Spinal cord (tissue), 10 donors: ENCODE results near the gene TBC1D22A. TPM values are rescaled to one million over a fixed set of nuclear protein-coding genes. Genes with fewer than 3 reads are reported as not detected.
A peak's percentile ranks its signal among the peaks of the same experiment; 100 is the strongest.

Experiments used
- DNase-seq, 6 donors: peaks; one replicate each; pipeline versions ENCODE4 v3.0.0 to v3.0.0-alpha.2; 2013 to 2015; ENCODE audit warnings: low spot score in 6 of 6, low read depth in 4 of 6
- H3K27ac ChIP-seq: one replicate; pipeline ENCODE4 v1.5.1; 2013; ENCODE audit warnings: low read depth, low read length, control low read depth
- H3K27me3 ChIP-seq: one replicate; pipeline ENCODE4 v1.6.1; 2013; ENCODE audit warnings: low read length; ENCODE audit not compliant: control insufficient read depth, insufficient read depth
- H3K36me3 ChIP-seq: one replicate; pipeline ENCODE4 v1.6.1; 2013; ENCODE audit warnings: low read length; ENCODE audit not compliant: control insufficient read depth, insufficient read depth
- H3K4me1 ChIP-seq: one replicate; pipeline ENCODE4 v1.6.1; 2013; ENCODE audit warnings: low read length; ENCODE audit not compliant: control insufficient read depth, insufficient read depth
- H3K4me3 ChIP-seq: one replicate; pipeline ENCODE4 v1.5.1; 2013; ENCODE audit warnings: low read depth, low read length, control low read depth
- H3K9me3 ChIP-seq: one replicate; pipeline ENCODE4 v1.6.1; 2013; ENCODE audit warnings: low read length; ENCODE audit not compliant: control insufficient read depth, insufficient read depth
- WGBS: methylation state at CpG from one replicate; pipeline ENCODE4 v1.1.5; 2013; ENCODE audit warnings: missing lambda C conversion rate; ENCODE audit not compliant: insufficient coverage; 5-methylcytosine and 5-hydroxymethylcytosine counted together
- polyA plus RNA-seq, 2 donors: library from polyadenylated mRNA; unstranded; fragments of 120-200 nt; gene quantifications; one replicate each; pipeline ENCODE4 v1.2.1, GENCODE V29; 2013; ENCODE audit not compliant: insufficient read length in 2 of 2
- total RNA-seq, 2 donors: library from RNA; depleted of rRNA in 1 of 2; stranded (reverse); fragments of 120-200 nt in 1 of 2; fragments of >200 nt in 1 of 2; gene quantifications; one replicate each; pipeline versions ENCODE4 v1.2.3 to v1.2.4, GENCODE V29; 2013 to 2014
- donor health status: healthy.

Gene TBC1D22A
- total and polyA plus RNA-seq, 4 donors, result 7.1 to 14.6 (median 10.8) TPM

- WGBS, result 75% methylated on average over 10 of the region's 12 CpGs
- Histone ChIP-seq H3K36me3 (peaks cover 12% of the 10 kb centered on the region), H3K4me1 (peaks cover 2% of the 10 kb centered on the region), H3K9me3 (no peaks in the 10 kb centered on the region), H3K4me3 (no peak overlapping the region), H3K27me3 (no peaks in the 10 kb centered on the region), H3K27ac (no peak overlapping the region)
- DNase-seq, result peak in 1 of 6 donors; percentile 68
Observed at GRCh38 chr22:46883092-46883910, 120.9 kb downstream of the TBC1D22A start.

- Histone ChIP-seq H3K27me3 (no peaks in the 10 kb centered on the region), H3K27ac (no peak overlapping the region), H3K9me3 (no peaks in the 10 kb centered on the region), H3K4me3 (no peak overlapping the region), H3K36me3 (peaks cover 9% of the 10 kb centered on the region), H3K4me1 (no peaks in the 10 kb centered on the region)
- DNase-seq, result no peak
- WGBS, result 80% methylated on average over 5 of the region's 8 CpGs
Observed at GRCh38 chr22:46884365-46884764, 121.9 kb downstream of the TBC1D22A start.

DNA sequence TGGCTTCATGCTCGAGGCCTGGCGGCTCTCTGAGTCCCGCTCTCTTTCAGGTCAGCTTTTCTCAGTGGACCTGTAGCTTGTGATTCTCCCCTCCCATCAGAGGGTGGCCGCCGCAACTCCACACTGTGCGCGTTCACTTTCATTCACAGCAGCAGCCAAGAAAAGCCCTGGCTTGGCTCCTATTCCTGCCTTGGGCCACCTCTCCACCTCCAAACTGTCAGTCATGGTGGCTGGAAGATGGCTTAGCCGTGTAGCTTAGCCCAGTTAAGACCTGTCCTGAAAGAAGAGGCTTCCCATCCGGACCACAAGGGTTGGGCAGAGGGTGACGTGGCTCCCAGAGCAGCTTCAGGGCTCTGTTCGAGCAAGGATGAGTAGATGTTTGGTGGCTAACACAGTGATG lies 125.5 kb downstream of the TBC1D22A start:
- 94% methylated on average over 11 of the region's 11 CpGs for WGBS
- Histone ChIP-seq H3K36me3 (peaks cover 14% of the 10 kb centered on the region), H3K9me3 (no peaks in the 10 kb centered on the region), H3K27me3 (no peaks in the 10 kb centered on the region), H3K4me1 (no peaks in the 10 kb centered on the region), H3K27ac (no peak overlapping the region), H3K4me3 (no peak overlapping the region)
- DNase-seq, result no peak

DNA sequence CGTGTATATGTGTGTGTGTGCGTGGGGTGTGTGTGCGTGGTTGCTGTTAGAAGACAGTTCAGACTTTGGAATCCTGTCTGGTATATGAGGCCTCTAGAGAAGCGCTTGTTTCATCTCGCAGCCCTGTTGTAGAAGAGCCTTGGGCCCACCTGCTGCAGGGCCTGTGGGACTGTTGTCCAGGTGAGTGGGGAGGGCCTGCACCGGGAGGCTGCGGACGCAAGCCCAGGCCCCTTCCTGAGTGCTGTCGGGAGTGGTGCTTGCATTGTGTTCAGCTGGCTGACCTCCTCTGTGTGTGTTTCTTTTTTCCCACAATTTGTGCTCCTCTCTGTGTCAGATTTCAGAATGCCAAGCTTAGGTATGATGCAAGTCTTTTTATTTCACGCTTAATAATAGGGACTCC lies 128.4 kb downstream of the TBC1D22A start:
- peaks cover 22% of the 10 kb centered on the region for H3K4me1 ChIP-seq
- peaks cover 23% of the 10 kb centered on the region for H3K36me3 ChIP-seq
- H3K27me3 ChIP-seq, result no peaks in the 10 kb centered on the region
- no peaks in the 10 kb centered on the region for H3K9me3 ChIP-seq
- H3K27ac ChIP-seq, result no peak overlapping the region
- no peak for DNase-seq
- no peak overlapping the region for H3K4me3 ChIP-seq
- 93% methylated on average over 8 of the region's 10 CpGs for WGBS

DNA sequence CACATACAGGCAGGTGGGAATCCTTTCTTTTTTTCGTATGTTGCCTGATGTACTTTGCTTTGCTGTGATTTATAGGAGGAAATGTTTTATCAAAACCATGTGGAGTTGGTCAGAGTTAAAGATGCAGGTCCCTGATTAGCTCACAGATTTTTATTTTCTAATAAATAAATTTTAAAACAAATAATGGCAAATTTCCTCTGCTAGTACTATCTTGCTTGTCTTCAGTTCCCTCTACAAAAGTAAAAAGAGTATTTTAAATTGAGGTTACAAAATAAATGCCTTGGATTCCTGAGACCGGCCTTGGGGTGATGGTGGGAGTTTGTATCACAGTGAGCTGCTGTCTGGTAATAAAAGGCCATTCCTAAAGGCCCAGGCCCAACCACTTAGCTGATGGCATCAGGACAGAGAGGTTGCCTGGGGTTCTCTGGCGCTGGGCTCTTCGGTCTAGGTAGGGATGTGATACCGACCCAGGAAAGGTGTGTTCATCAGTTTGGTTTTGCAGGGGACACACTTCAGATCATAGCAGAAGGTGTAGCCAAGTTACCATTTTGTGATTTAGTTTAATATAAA lies 129.0 kb downstream of the TBC1D22A start:
- Histone ChIP-seq H3K4me3 (no peak overlapping the region), H3K9me3 (no peaks in the 10 kb centered on the region), H3K36me3 (peaks cover 23% of the 10 kb centered on the region), H3K4me1 (peaks cover 22% of the 10 kb centered on the region), H3K27ac (no peak overlapping the region), H3K27me3 (no peaks in the 10 kb centered on the region)
- WGBS, result 93% methylated on average over 5 of the region's 5 CpGs
- no peak for DNase-seq

DNA sequence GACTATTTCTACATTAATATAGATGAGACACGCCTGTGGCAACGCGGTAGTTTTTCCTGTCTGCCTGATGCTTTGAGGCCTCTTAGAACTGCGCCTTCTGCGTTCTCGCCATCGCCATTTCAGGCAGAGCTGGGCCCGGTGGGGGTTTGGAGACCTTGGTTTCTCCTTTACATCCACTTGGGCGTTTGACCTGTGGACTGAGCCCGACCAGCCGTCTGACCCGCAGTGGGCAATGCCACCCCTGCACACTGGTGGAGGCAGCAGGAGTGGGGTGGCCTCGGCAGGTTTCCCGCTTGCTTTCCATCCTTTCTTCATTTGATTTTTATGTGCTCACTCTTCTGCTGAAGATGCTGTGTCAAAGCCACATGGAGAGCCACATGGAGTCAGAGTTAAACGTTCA lies 130.4 kb downstream of the TBC1D22A start:
- peaks cover 22% of the 10 kb centered on the region for H3K4me1 ChIP-seq
- peaks cover 23% of the 10 kb centered on the region for H3K36me3 ChIP-seq
- no peaks in the 10 kb centered on the region for H3K27me3 ChIP-seq
- DNase-seq, result no peak
- 90% methylated on average over 15 of the region's 15 CpGs for WGBS
- no peak overlapping the region for H3K4me3 ChIP-seq
- no peak overlapping the region for H3K27ac ChIP-seq
- H3K9me3 ChIP-seq, result no peaks in the 10 kb centered on the region

DNA sequence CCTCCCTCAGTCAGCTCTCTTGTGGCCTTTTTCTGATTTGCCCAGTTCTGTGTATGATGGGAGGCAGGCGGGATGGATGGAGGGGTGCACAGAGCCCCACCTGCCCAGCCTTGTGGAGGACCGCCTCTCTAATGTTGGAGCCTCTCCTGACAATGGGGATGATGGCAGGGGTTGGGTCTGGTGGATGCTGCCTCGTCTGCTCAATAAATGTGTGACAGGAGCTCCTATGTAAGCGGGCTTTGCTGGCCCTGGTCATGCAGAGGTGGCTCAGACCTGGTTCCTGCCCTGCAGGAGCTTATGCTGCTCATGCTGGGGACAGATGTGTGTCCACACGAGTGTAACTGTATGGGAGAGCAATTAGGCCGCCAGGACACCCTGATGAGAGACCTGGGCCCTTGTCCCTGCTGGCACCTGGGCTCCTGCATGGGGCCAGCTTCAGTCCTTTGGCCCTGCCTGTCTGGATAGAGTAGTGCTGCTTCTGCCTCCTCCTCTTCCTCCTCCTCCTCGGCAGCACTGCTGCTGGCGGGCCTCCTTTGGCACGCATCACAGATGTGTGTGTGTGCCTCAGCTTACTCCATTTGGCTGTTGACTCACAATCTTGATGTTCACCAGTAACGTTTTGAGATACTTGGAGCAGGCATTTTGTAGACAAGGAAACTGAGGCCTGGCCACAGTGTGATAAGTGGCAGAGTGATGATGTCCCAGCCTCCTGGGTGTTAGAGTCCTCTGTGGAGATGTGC lies 131.0 kb downstream of the TBC1D22A start:
- Histone ChIP-seq H3K9me3 (no peaks in the 10 kb centered on the region), H3K27me3 (no peaks in the 10 kb centered on the region), H3K4me1 (peaks cover 22% of the 10 kb centered on the region), H3K27ac (no peak overlapping the region), H3K36me3 (peaks cover 23% of the 10 kb centered on the region), H3K4me3 (no peak overlapping the region)
- 93% methylated on average over 10 of the region's 10 CpGs for WGBS
- no peak for DNase-seq

GRCh38 chr22:46894081-46894671 lies 131.7 kb downstream of the TBC1D22A start:
- H3K27ac ChIP-seq, result peak overlapping the region; percentile 35
- peaks cover 23% of the 10 kb centered on the region for H3K36me3 ChIP-seq
- 59% methylated on average over 12 of the region's 12 CpGs for WGBS
- no peak overlapping the region for H3K4me3 ChIP-seq
- DNase-seq, result peak in 2 of 6 donors; percentile 28 to 52
- H3K4me1 ChIP-seq, result peaks cover 22% of the 10 kb centered on the region
- H3K27me3 ChIP-seq, result no peaks in the 10 kb centered on the region
- H3K9me3 ChIP-seq, result no peaks in the 10 kb centered on the region

DNA sequence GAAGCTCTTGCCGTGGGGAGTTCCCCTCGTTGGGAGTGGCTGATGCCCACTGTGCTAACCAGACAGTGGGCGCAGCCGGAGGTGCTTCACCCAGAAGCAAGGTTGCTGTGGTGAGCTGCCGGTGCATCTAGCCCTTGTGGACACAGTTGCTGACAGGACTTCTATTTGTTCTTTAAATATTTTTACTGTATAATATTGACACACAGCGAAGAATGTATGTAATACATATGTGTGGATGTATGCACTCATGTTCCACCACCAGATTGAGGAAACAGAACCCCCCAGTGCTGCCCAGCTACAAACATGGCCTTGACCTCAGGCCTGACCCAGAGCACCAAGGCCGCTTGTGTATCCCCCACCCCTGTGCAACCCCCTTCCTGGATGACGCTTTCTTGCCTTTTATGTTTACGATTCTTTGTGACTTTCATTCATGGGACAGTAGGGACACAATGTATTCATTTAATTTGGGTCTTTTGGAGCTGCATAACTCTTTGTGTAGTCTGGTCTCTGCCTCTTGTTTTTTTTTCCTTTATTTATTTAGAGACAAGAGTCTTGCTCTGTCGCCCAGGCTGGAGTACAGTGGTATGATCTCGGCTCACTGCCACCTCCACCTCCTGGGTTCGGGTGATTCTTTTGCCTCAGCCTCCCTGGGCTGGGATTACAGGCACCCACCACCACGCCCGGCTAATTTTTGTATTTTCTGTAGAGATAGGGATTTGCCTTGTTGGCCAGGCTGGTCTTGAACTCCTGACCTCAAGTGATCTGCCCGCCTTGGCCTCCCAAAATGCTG lies 132.6 kb downstream of the TBC1D22A start:
- H3K9me3 ChIP-seq, result no peaks in the 10 kb centered on the region
- 90% methylated on average over 6 of the region's 15 CpGs for WGBS
- H3K36me3 ChIP-seq, result peaks cover 23% of the 10 kb centered on the region
- H3K4me1 ChIP-seq, result peaks cover 22% of the 10 kb centered on the region
- H3K27me3 ChIP-seq, result no peaks in the 10 kb centered on the region
- DNase-seq, result no peak
- H3K4me3 ChIP-seq, result no peak overlapping the region
- H3K27ac ChIP-seq, result peak overlapping the region; percentile 35
